ENCODE measurements around the gene SEM1. TPM values are rescaled to one million over a fixed set of nuclear protein-coding genes. Genes with fewer than 3 reads are reported as not detected.
"Not testable (repeated sequence)": the region's sequence is repeated elsewhere in the genome, so short reads cannot be mapped to it uniquely, and the experiment has no call there.

Gene SEM1
- polyA plus RNA-seq, 2 of the 4 experiments (the other 2 are of a cell fraction), result 235 to 859 TPM

DNA sequence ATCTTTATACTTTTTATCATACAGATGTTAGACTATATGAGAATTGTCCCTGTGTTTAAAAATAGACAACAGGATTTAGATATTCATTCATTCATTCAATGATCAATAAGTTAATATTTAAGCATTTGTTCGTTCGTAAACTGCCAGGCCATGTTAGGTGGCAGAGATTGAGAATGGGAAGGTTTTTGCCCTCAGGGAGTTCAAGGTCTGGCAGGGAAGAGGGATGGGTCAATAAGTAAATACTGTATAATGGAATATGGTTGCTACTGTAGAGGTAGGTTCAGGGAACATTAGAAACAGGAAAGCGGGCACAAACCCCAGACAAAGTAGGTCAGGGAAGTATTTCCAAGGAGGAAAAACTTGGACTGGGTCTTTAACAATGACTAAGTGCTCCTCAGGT, 64.6 kb downstream of the SEM1 start:
- WGBS (ENCODE audit: missing lambda C conversion rate), result 47% methylated on average over 3 of the region's 3 CpGs
- no peak for FAIRE-seq
- POLR2A ChIA-PET, result no interaction called here

DNA sequence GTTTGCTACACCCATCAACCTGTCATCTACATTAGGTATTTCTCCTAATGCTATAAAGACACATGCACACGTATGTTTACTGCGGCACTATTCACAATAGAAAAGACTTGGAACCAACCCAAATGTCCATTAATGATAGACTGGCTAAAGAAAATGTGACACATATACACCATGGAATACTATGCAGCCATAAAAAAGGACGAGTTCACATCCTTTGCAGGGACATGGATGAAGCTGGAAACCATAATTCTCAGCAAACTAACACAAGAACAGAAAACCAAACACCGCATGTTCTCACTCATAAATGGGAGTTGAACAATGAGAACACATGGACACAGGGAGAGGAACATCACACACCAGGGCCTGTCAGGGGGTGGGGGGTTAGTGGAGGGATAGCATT, 66.2 kb downstream of the SEM1 start:
- H3K27ac ChIP-seq; H3K4me1 ChIP-seq; H3K9me3 ChIP-seq; FAIRE-seq; CTCF ChIA-PET; H3K4me2 ChIP-seq; DNase-seq (ENCODE audit: low read depth in 1 of 2, low spot score in 1 of 2); H3K4me3 ChIP-seq; POLR2A ChIA-PET; ATAC-seq: not testable (repeated sequence)
- 54% methylated on average over 4 of the region's 4 CpGs for WGBS (ENCODE audit: missing lambda C conversion rate)

More for the DNA sequence above, 64.6 kb downstream of the SEM1 start:
- CTCF ChIA-PET, result no interaction called here
- DNase-seq (ENCODE audit: low read depth in 1 of 2, low spot score in 1 of 2), result no peak
- Histone ChIP-seq H3K9me3 (no peaks in the 10 kb centered on the region), H3K4me3 (no peak overlapping the region), H3K4me1 (no peaks in the 10 kb centered on the region), H3K4me2 (no peak overlapping the region), H3K27ac (no peak overlapping the region)
- TF ChIP-seq KDM1A (IDR thresholded peaks at IDR 0.05; ENCODE audit: low read depth) (no peak), ZFP36 (IDR thresholded peaks at IDR 0.05; ENCODE audit: borderline replicate concordance, partially characterized antibody) (no peak)
- no peak for ATAC-seq

GRCh38 chr7:96640054-96640453, 69.6 kb downstream of the SEM1 start:
- ATAC-seq, result no peak
- no peaks in the 10 kb centered on the region for H3K9me3 ChIP-seq
- no peak overlapping the region for H3K4me2 ChIP-seq
- H3K4me1 ChIP-seq, result no peaks in the 10 kb centered on the region
- TF ChIP-seq ESRRA (IDR thresholded peaks at IDR 0.05; ENCODE audit: borderline replicate concordance, low read length) (no peak), KDM5A (IDR thresholded peaks at IDR 0.05) (no peak), RNF2 (IDR thresholded peaks at IDR 0.05; ENCODE audit: borderline replicate concordance, low read depth) (no peak), MYC (IDR thresholded peaks at IDR 0.05; ENCODE audit: borderline replicate concordance, low read length) (no peak), SMC3 (IDR thresholded peaks at IDR 0.05) (no peak), HOXA7 (CRISPR knock-in tag; IDR thresholded peaks at IDR 0.05) (no peak), RFX5 (IDR thresholded peaks at IDR 0.05) (no peak), MAZ (IDR thresholded peaks at IDR 0.05; ENCODE audit: borderline replicate concordance, low read depth, low read length) (no peak), FOSB (CRISPR knock-in tag; IDR thresholded peaks at IDR 0.05) (no peak)
- TF ChIP-seq, protein P1, sequence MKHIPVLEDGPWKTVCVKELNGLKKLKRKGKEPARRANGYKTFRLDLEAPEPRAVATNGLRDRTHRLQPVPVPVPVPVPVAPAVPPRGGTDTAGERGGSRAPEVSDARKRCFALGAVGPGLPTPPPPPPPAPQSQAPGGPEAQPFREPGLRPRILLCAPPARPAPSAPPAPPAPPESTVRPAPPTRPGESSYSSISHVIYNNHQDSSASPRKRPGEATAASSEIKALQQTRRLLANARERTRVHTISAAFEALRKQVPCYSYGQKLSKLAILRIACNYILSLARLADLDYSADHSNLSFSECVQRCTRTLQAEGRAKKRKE (CRISPR knock-in tag; IDR thresholded peaks at IDR 0.05; ENCODE audit: low read depth), result no peak
- TF ChIP-seq, protein P2, sequence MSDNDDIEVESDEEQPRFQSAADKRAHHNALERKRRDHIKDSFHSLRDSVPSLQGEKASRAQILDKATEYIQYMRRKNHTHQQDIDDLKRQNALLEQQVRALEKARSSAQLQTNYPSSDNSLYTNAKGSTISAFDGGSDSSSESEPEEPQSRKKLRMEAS (IDR thresholded peaks at IDR 0.05), result no peak
- TF ChIP-seq, protein P3, sequence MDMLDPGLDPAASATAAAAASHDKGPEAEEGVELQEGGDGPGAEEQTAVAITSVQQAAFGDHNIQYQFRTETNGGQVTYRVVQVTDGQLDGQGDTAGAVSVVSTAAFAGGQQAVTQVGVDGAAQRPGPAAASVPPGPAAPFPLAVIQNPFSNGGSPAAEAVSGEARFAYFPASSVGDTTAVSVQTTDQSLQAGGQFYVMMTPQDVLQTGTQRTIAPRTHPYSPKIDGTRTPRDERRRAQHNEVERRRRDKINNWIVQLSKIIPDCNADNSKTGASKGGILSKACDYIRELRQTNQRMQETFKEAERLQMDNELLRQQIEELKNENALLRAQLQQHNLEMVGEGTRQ (IDR thresholded peaks at IDR 0.05), result no peak
- TF ChIP-seq, protein P4, sequence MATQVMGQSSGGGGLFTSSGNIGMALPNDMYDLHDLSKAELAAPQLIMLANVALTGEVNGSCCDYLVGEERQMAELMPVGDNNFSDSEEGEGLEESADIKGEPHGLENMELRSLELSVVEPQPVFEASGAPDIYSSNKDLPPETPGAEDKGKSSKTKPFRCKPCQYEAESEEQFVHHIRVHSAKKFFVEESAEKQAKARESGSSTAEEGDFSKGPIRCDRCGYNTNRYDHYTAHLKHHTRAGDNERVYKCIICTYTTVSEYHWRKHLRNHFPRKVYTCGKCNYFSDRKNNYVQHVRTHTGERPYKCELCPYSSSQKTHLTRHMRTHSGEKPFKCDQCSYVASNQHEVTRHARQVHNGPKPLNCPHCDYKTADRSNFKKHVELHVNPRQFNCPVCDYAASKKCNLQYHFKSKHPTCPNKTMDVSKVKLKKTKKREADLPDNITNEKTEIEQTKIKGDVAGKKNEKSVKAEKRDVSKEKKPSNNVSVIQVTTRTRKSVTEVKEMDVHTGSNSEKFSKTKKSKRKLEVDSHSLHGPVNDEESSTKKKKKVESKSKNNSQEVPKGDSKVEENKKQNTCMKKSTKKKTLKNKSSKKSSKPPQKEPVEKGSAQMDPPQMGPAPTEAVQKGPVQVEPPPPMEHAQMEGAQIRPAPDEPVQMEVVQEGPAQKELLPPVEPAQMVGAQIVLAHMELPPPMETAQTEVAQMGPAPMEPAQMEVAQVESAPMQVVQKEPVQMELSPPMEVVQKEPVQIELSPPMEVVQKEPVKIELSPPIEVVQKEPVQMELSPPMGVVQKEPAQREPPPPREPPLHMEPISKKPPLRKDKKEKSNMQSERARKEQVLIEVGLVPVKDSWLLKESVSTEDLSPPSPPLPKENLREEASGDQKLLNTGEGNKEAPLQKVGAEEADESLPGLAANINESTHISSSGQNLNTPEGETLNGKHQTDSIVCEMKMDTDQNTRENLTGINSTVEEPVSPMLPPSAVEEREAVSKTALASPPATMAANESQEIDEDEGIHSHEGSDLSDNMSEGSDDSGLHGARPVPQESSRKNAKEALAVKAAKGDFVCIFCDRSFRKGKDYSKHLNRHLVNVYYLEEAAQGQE (IDR thresholded peaks at IDR 0.05), result no peak
- TF ChIP-seq, protein P5, sequence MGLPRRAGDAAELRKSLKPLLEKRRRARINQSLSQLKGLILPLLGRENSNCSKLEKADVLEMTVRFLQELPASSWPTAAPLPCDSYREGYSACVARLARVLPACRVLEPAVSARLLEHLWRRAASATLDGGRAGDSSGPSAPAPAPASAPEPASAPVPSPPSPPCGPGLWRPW (IDR thresholded peaks at IDR 0.05), result no peak
- H3K4me3 ChIP-seq, result no peak overlapping the region
- WGBS (ENCODE audit: missing lambda C conversion rate), result 31% methylated on average over 2 of the region's 2 CpGs
- no peak for FAIRE-seq
- H3K27ac ChIP-seq, result no peak overlapping the region
- DNase-seq (ENCODE audit: low read depth in 1 of 2, low spot score in 1 of 2), result no peak
- CTCF ChIA-PET, result no interaction called here
- POLR2A ChIA-PET, result no interaction called here

Measured in A549 (cell line).